ENCODE results near the gene SMG6.

Gene SMG6

DNA sequence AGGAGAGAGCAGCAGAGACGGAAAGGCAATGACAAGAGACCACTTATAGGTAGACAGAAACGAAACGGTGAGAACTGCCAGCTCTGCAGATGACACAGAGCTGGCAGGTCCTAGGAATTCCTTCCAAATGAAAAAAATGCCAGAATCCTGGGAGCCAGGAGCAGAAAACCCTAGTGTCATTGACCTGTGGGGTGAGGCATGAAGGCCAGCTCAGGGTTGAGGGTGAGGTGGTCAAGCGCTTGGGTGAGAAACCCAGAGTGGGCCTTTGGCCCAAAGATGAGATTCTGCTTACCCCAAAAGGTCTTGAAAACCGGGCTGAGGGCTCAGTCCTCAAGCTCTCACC lies 239.5 kb downstream of the SMG6 start:
- H3K36me3 ChIP-seq (ENCODE audit: control insufficient read depth in 1 of 2, insufficient read depth in 2 of 2, low read depth in 1 of 2, low read length in 2 of 2): peaks cover 52 to 53% of the 10 kb centered on the region in 2 experiments
- H3K9me3 ChIP-seq (ENCODE audit: control insufficient read depth, low read length): no peaks in the 10 kb centered on the region
- peak overlapping the region; percentile 6 for H3K27ac ChIP-seq (ENCODE audit: low read length, poor library complexity, severe bottlenecking)
- no peak overlapping the region for H4K91ac ChIP-seq (ENCODE audit: low read length)
- H3K4ac ChIP-seq (ENCODE audit: low read depth in 1 of 2, low read length in 2 of 2): peak overlapping the region in 1 of 2 experiments; percentile 53
- H3K4me3 ChIP-seq (ENCODE audit: insufficient read depth in 1 of 2, low read depth in 1 of 2, low read length in 2 of 2): no peak overlapping the region
- peak overlapping the region; percentile 85 to 87 for H3K18ac ChIP-seq (ENCODE audit: low read depth in 1 of 2, low read length in 2 of 2)
- peak overlapping the region; percentile 19 for H2BK120ac ChIP-seq (ENCODE audit: low read depth, low read length)
- H2BK12ac ChIP-seq (ENCODE audit: low read length in 2 of 2): peak overlapping the region; percentile 47 to 78
- H3K9ac ChIP-seq (ENCODE audit: low read length): peak overlapping the region; percentile 93
- peak overlapping the region; percentile 28 for H4K8ac ChIP-seq (ENCODE audit: low read length)
- H2AFZ ChIP-seq (ENCODE audit: low read depth, low read length): no peak overlapping the region
- H2BK5ac ChIP-seq (ENCODE audit: low read depth, low read length, poor library complexity, severe bottlenecking): no peak overlapping the region
- 50% methylated on average over 3 of the region's 5 CpGs for WGBS
- H3K4me2 ChIP-seq (ENCODE audit: low read length, poor library complexity, severe bottlenecking): no peak overlapping the region
- no peak overlapping the region for H3K23ac ChIP-seq (ENCODE audit: low read length in 2 of 2)
- DNase-seq: peak; percentile 43
- peak overlapping the region; percentile 44 for H2BK15ac ChIP-seq (ENCODE audit: low read depth, poor library complexity, severe bottlenecking)
- no peak overlapping the region for H3K14ac ChIP-seq (ENCODE audit: low read length in 2 of 2)
- peaks cover 15% of the 10 kb centered on the region for H3K79me1 ChIP-seq (replicated peaks; ENCODE audit: low read length, poor library complexity, severe bottlenecking)
- peak overlapping the region; percentile 84 for H2AK5ac ChIP-seq (ENCODE audit: low read length, severe bottlenecking)
- H3K27me3 ChIP-seq (ENCODE audit: control insufficient read depth in 1 of 2, insufficient read depth in 1 of 2, low read length in 2 of 2): no peaks in the 10 kb centered on the region
- H3K4me1 ChIP-seq (ENCODE audit: control insufficient read depth, insufficient read depth, low read depth, low read length): peaks cover 73% of the 10 kb centered on the region

DNA sequence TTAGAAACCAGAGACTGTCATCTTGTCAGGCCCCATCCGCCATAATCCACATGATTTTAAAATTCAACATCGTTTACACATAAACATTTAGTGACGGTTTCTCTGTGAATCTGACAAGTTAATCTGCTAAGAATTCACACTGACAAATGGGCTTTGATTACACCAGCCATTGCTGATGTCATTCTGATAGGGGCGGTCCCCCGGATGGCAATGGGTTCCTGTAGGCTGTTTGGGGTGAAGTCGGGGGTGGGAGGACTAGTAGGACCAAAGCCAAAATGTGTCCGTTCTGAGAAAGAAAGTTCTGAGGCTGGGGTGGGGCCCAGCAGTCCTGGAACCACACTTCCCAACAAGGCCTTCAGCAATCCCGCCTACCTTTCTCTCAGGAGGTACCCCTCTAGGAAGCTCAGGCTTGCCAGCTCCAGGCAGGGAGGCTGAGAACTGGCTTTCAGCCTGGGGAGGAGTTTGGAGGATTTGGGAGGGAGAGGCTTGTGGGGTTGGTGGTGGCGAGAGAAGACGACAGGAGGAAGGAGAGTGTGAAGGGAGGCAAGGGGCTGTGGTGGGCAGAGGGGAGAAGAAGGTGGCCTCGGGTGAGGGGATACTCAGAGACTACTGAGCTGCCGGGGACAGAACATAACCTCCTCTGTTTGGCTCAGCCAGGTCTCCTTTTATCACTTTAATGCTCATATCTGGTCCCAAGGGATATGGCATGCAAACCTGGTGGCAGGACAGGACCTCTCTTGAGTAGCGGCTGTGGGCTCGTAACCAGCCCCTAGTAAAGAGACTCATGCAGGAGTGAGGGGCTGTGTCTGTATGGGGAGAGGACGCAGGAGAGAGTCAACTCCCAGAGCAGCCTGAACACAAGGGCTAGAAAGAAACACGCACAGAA lies 240.1 kb downstream of the SMG6 start:
- H2BK12ac ChIP-seq (ENCODE audit: low read length in 2 of 2): peak overlapping the region; percentile 47 to 78
- peak overlapping the region; percentile 71 for H4K8ac ChIP-seq (ENCODE audit: low read length)
- H3K27me3 ChIP-seq (ENCODE audit: control insufficient read depth in 1 of 2, insufficient read depth in 1 of 2, low read length in 2 of 2): no peaks in the 10 kb centered on the region
- DNase-seq: peak; percentile 87
- peak overlapping the region; percentile 81 for H4K91ac ChIP-seq (ENCODE audit: low read length)
- peak overlapping the region in 1 of 2 experiments; percentile 82 for H3K14ac ChIP-seq (ENCODE audit: low read length in 2 of 2)
- no peak overlapping the region for H3K23ac ChIP-seq (ENCODE audit: low read length in 2 of 2)
- H2BK5ac ChIP-seq (ENCODE audit: low read depth, low read length, poor library complexity, severe bottlenecking): peak overlapping the region; percentile 49
- H2BK15ac ChIP-seq (ENCODE audit: low read depth, poor library complexity, severe bottlenecking): peak overlapping the region; percentile 55
- peaks cover 70% of the 10 kb centered on the region for H3K4me1 ChIP-seq (ENCODE audit: control insufficient read depth, insufficient read depth, low read depth, low read length)
- peak overlapping the region; percentile 92 for H3K27ac ChIP-seq (ENCODE audit: low read length, poor library complexity, severe bottlenecking)
- peak overlapping the region; percentile 48 to 65 for H3K4ac ChIP-seq (ENCODE audit: low read depth in 1 of 2, low read length in 2 of 2)
- no peak overlapping the region for H3K4me3 ChIP-seq (ENCODE audit: insufficient read depth in 1 of 2, low read depth in 1 of 2, low read length in 2 of 2)
- H3K9ac ChIP-seq (ENCODE audit: low read length): peak overlapping the region; percentile 93
- H2BK120ac ChIP-seq (ENCODE audit: low read depth, low read length): peak overlapping the region; percentile 66
- H3K4me2 ChIP-seq (ENCODE audit: low read length, poor library complexity, severe bottlenecking): no peak overlapping the region
- H3K18ac ChIP-seq (ENCODE audit: low read depth in 1 of 2, low read length in 2 of 2): peak overlapping the region; percentile 85 to 87
- peaks cover 15% of the 10 kb centered on the region for H3K79me1 ChIP-seq (replicated peaks; ENCODE audit: low read length, poor library complexity, severe bottlenecking)
- peaks cover 46 to 59% of the 10 kb centered on the region in 2 experiments for H3K36me3 ChIP-seq (ENCODE audit: control insufficient read depth in 1 of 2, insufficient read depth in 2 of 2, low read depth in 1 of 2, low read length in 2 of 2)
- H3K9me3 ChIP-seq (ENCODE audit: control insufficient read depth, low read length): no peaks in the 10 kb centered on the region
- H2AK5ac ChIP-seq (ENCODE audit: low read length, severe bottlenecking): peak overlapping the region; percentile 76
- H2AFZ ChIP-seq (ENCODE audit: low read depth, low read length): no peak overlapping the region
- 65% methylated on average over 13 of the region's 16 CpGs for WGBS

DNA sequence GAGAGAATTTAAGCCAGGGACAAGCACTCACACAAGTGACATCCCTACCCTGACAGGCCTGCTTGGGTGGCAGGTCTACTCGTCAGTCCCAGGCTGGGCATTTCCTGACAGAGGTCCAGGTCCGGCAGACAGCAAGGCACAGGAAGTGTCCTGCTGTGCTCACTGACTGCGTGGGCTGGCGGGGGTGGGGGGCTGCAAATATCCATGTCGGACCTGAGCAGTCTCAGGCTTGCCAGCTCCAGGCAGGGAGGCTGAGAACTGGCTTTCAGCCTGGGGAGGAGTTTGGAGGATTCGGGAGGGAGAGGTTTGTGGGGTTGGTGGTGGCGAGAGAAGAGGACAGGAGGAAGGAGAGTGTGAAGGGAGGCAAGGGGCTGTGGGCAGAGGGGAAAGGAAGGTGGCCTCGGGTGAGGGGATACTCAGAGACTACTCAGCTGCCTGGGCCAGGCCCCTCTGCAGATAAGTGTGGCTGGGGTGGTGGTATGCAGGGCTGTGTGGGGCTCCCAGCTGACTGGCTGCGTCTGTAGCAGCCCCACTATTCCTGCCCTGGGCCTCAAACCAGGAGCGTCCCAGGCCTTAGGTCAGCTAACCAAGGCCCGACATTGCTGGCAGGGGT lies 240.9 kb downstream of the SMG6 start:
- H3K23ac ChIP-seq (ENCODE audit: low read length in 2 of 2): no peak overlapping the region

DNA sequence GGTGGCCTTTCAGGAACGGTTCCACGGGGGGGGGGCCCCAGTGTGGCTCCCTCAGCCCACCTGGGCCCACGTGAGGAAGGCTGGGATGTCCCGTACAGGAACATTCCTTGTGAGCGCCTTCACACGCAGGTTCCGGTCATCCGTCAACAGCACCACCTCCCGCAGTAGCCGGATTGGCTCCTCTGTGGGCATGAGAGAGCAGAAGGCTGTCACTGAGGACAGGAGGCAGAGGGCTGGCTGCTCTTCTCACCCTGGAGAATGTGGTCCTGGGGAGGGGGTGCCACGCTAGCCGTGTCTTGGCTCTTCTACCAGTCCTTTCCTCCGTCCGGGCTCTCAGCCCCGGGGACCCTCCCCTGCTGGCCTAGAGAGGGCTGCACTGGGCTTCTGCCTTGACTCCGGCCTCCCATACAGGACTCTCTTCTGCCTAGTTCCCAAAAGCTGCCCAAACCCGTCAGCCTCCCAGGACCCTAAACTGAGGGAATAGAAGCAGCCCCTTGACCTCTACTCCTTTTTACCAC lies 242.1 kb downstream of the SMG6 start:
- peak overlapping the region; percentile 80 for H2AK5ac ChIP-seq (ENCODE audit: low read length, severe bottlenecking)
- no peaks in the 10 kb centered on the region for H3K27me3 ChIP-seq (ENCODE audit: control insufficient read depth in 1 of 2, insufficient read depth in 1 of 2, low read length in 2 of 2)
- peak overlapping the region; percentile 93 for H4K91ac ChIP-seq (ENCODE audit: low read length)
- H3K9me3 ChIP-seq (ENCODE audit: control insufficient read depth, low read length): no peaks in the 10 kb centered on the region
- peaks cover 45 to 75% of the 10 kb centered on the region in 2 experiments for H3K36me3 ChIP-seq (ENCODE audit: control insufficient read depth in 1 of 2, insufficient read depth in 2 of 2, low read depth in 1 of 2, low read length in 2 of 2)
- no peak overlapping the region for H2AFZ ChIP-seq (ENCODE audit: low read depth, low read length)
- no peak overlapping the region for H2BK120ac ChIP-seq (ENCODE audit: low read depth, low read length)
- H3K27ac ChIP-seq (ENCODE audit: low read length, poor library complexity, severe bottlenecking): peak overlapping the region; percentile 92
- no peak overlapping the region for H2BK5ac ChIP-seq (ENCODE audit: low read depth, low read length, poor library complexity, severe bottlenecking)
- peak overlapping the region; percentile 59 for H4K8ac ChIP-seq (ENCODE audit: low read length)
- 88% methylated on average over 15 of the region's 17 CpGs for WGBS
- peak overlapping the region; percentile 63 for H2BK15ac ChIP-seq (ENCODE audit: low read depth, poor library complexity, severe bottlenecking)
- no peak overlapping the region for H3K23ac ChIP-seq (ENCODE audit: low read length in 2 of 2)
- H3K4me1 ChIP-seq (ENCODE audit: control insufficient read depth, insufficient read depth, low read depth, low read length): peaks cover 56% of the 10 kb centered on the region
- no peak overlapping the region for H3K4me3 ChIP-seq (ENCODE audit: insufficient read depth in 1 of 2, low read depth in 1 of 2, low read length in 2 of 2)
- H3K79me1 ChIP-seq (replicated peaks; ENCODE audit: low read length, poor library complexity, severe bottlenecking): peaks cover 20% of the 10 kb centered on the region
- H3K4ac ChIP-seq (ENCODE audit: low read depth in 1 of 2, low read length in 2 of 2): peak overlapping the region; percentile 43 to 46
- H3K14ac ChIP-seq (ENCODE audit: low read length in 2 of 2): no peak overlapping the region
- no peak overlapping the region for H3K4me2 ChIP-seq (ENCODE audit: low read length, poor library complexity, severe bottlenecking)
- H3K9ac ChIP-seq (ENCODE audit: low read length): peak overlapping the region; percentile 93
- peak overlapping the region in 1 of 2 experiments; percentile 29 for H2BK12ac ChIP-seq (ENCODE audit: low read length in 2 of 2)
- peak overlapping the region; percentile 35 to 70 for H3K18ac ChIP-seq (ENCODE audit: low read depth in 1 of 2, low read length in 2 of 2)
- peak; percentile 29 for DNase-seq

More for the DNA sequence above, 240.9 kb downstream of the SMG6 start:
- Histone ChIP-seq H3K18ac (ENCODE audit: low read depth in 1 of 2, low read length in 2 of 2) (peak overlapping the region; percentile 37 to 64), H2AFZ (ENCODE audit: low read depth, low read length) (no peak overlapping the region), H3K4me3 (ENCODE audit: insufficient read depth in 1 of 2, low read depth in 1 of 2, low read length in 2 of 2) (no peak overlapping the region), H3K27me3 (ENCODE audit: control insufficient read depth in 1 of 2, insufficient read depth in 1 of 2, low read length in 2 of 2) (no peaks in the 10 kb centered on the region), H3K9ac (ENCODE audit: low read length) (peak overlapping the region; percentile 93), H3K4me1 (ENCODE audit: control insufficient read depth, insufficient read depth, low read depth, low read length) (peaks cover 64% of the 10 kb centered on the region), H3K4me2 (ENCODE audit: low read length, poor library complexity, severe bottlenecking) (no peak overlapping the region), H2AK5ac (ENCODE audit: low read length, severe bottlenecking) (peak overlapping the region; percentile 76), H3K36me3 (ENCODE audit: control insufficient read depth in 1 of 2, insufficient read depth in 2 of 2, low read depth in 1 of 2, low read length in 2 of 2) (peaks cover 45 to 63% of the 10 kb centered on the region in 2 experiments), H3K9me3 (ENCODE audit: control insufficient read depth, low read length) (no peaks in the 10 kb centered on the region), H2BK12ac (ENCODE audit: low read length in 2 of 2) (peak overlapping the region; percentile 66 to 80), H4K8ac (ENCODE audit: low read length) (peak overlapping the region; percentile 20), H3K79me1 (replicated peaks; ENCODE audit: low read length, poor library complexity, severe bottlenecking) (peaks cover 19% of the 10 kb centered on the region), H2BK5ac (ENCODE audit: low read depth, low read length, poor library complexity, severe bottlenecking) (peak overlapping the region; percentile 81), H3K27ac (ENCODE audit: low read length, poor library complexity, severe bottlenecking) (peak overlapping the region; percentile 92), H4K91ac (ENCODE audit: low read length) (peak overlapping the region; percentile 89), H3K4ac (ENCODE audit: low read depth in 1 of 2, low read length in 2 of 2) (peak overlapping the region; percentile 5 to 27), H2BK120ac (ENCODE audit: low read depth, low read length) (peak overlapping the region; percentile 12), H2BK15ac (ENCODE audit: low read depth, poor library complexity, severe bottlenecking) (no peak overlapping the region), H3K14ac (ENCODE audit: low read length in 2 of 2) (peak overlapping the region in 1 of 2 experiments; percentile 50)
- peak; percentile 73 for DNase-seq
- WGBS: 17% methylated on average over 11 of the region's 11 CpGs
